Measurements from ENCODE around the gene HDGF. TPM values are rescaled to one million over a fixed set of nuclear protein-coding genes. Genes with fewer than 3 reads are reported as not detected.

HDGF gene
- total and polyA plus RNA-seq, 9 of the 15 experiments (the other 6 are each of a cell fraction or from before 2014, with no cell fraction given): 38.8 to 601 (median 400) TPM

DNA sequence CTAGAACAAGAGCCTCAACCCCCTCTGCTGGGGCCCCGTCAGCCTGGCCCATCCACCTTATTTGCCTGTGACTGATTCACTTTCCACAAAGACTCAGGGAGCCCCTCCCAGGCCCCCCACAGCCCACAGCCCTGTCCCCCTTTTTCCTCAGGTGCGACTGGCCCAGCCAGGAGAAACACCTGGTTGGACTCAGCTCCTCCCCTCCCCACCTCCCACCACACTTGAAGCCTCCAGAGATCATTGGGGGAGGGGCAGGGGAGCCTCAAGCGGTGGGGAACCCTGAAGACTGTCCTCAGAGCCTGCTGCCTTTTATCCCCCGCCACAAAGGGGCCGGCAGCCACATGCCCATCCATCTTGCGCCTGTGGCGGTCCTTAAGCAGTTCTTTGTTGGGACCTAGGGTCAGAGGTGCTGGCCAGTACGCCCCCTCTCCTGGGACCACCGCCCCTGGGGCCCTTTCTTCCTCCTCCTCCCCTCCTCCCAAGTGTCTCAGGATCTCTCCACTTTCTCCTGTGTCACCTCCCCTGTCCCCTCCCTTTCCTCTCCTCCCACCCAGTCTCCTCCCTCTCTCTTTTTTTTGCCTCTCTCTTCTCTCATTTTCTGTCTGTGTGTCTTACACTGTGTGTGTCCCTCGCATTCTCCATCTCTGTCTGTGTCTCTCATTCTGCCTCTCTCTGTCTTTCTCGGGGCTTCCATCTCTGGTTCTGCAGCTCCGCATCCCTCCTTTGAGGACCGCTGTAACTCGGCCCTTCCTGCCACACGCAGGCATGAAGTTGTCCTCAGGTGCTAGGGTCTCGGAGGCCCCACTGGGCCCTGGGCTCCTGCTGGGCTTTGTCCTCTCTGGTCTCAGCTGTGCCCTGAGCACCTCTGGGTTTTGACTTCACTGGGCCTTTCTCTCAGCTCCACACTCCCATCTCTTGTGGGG, 58.3 kb downstream of the HDGF start (continued):
- TF ChIP-seq SPI1 (IDR thresholded peaks at IDR 0.05; ENCODE audit: borderline replicate concordance, low read depth, low read length): no peak
- TF ChIP-seq, protein P1, sequence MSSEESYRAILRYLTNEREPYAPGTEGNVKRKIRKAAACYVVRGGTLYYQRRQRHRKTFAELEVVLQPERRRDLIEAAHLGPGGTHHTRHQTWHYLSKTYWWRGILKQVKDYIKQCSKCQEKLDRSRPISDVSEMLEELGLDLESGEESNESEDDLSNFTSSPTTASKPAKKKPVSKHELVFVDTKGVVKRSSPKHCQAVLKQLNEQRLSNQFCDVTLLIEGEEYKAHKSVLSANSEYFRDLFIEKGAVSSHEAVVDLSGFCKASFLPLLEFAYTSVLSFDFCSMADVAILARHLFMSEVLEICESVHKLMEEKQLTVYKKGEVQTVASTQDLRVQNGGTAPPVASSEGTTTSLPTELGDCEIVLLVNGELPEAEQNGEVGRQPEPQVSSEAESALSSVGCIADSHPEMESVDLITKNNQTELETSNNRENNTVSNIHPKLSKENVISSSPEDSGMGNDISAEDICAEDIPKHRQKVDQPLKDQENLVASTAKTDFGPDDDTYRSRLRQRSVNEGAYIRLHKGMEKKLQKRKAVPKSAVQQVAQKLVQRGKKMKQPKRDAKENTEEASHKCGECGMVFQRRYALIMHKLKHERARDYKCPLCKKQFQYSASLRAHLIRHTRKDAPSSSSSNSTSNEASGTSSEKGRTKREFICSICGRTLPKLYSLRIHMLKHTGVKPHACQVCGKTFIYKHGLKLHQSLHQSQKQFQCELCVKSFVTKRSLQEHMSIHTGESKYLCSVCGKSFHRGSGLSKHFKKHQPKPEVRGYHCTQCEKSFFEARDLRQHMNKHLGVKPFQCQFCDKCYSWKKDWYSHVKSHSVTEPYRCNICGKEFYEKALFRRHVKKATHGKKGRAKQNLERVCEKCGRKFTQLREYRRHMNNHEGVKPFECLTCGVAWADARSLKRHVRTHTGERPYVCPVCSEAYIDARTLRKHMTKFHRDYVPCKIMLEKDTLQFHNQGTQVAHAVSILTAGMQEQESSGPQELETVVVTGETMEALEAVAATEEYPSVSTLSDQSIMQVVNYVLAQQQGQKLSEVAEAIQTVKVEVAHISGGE (CRISPR knock-in tag; IDR thresholded peaks at IDR 0.05): no peak
- TF ChIP-seq U2AF1 (optimal IDR thresholded peaks at IDR 0.05; ENCODE audit: low read depth, low read length): no peak
- no peak for TF ChIP-seq MED1 (CRISPR knock-in tag; IDR thresholded peaks at IDR 0.05; ENCODE audit: borderline replicate concordance)
- no peak for TF ChIP-seq HSF4 (CRISPR knock-in tag; IDR thresholded peaks at IDR 0.05; ENCODE audit: borderline replicate concordance)
- no peak for TF ChIP-seq ZNF232 (CRISPR knock-in tag; IDR thresholded peaks at IDR 0.05)
- TF ChIP-seq FIP1L1 (IDR thresholded peaks at IDR 0.05; ENCODE audit: low read depth, low read length, poor library complexity, severe bottlenecking): no peak
- no peak for TF ChIP-seq PPARD (CRISPR knock-in tag; IDR thresholded peaks at IDR 0.05)
- peak; percentile 55; the same call in 1 of the 2 replicates for TF ChIP-seq EP400 (IDR thresholded peaks at IDR 0.05)
- no peak for TF ChIP-seq ILK (tag; IDR thresholded peaks at IDR 0.05; ENCODE audit: borderline replicate concordance, low read depth)
- TF ChIP-seq E2F3 (CRISPR knock-in tag; IDR thresholded peaks at IDR 0.05): no peak
- TF ChIP-seq, protein P2, sequence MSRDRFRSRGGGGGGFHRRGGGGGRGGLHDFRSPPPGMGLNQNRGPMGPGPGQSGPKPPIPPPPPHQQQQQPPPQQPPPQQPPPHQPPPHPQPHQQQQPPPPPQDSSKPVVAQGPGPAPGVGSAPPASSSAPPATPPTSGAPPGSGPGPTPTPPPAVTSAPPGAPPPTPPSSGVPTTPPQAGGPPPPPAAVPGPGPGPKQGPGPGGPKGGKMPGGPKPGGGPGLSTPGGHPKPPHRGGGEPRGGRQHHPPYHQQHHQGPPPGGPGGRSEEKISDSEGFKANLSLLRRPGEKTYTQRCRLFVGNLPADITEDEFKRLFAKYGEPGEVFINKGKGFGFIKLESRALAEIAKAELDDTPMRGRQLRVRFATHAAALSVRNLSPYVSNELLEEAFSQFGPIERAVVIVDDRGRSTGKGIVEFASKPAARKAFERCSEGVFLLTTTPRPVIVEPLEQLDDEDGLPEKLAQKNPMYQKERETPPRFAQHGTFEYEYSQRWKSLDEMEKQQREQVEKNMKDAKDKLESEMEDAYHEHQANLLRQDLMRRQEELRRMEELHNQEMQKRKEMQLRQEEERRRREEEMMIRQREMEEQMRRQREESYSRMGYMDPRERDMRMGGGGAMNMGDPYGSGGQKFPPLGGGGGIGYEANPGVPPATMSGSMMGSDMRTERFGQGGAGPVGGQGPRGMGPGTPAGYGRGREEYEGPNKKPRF (IDR thresholded peaks at IDR 0.05; ENCODE audit: low read depth, low read length): no peak
- no peak for TF ChIP-seq FOS (IDR thresholded peaks at IDR 0.05; ENCODE audit: extremely low read depth, insufficient read length)
- TF ChIP-seq GABPA (tag; conservative IDR thresholded peaks at IDR 0.05; ENCODE audit: low read depth): no peak
- TF ChIP-seq MXI1 (IDR thresholded peaks at IDR 0.05; ENCODE audit: low read depth, low read length): no peak
- TF ChIP-seq, protein P3, sequence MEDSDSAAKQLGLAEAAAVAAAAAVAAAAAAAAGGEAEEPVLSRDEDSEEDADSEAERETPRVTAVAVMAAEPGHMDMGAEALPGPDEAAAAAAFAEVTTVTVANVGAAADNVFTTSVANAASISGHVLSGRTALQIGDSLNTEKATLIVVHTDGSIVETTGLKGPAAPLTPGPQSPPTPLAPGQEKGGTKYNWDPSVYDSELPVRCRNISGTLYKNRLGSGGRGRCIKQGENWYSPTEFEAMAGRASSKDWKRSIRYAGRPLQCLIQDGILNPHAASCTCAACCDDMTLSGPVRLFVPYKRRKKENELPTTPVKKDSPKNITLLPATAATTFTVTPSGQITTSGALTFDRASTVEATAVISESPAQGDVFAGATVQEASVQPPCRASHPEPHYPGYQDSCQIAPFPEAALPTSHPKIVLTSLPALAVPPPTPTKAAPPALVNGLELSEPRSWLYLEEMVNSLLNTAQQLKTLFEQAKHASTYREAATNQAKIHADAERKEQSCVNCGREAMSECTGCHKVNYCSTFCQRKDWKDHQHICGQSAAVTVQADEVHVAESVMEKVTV (CRISPR knock-in tag; IDR thresholded peaks at IDR 0.05): no peak
- no peak for TF ChIP-seq RFX7 (CRISPR knock-in tag; IDR thresholded peaks at IDR 0.05)
- 0 out of 2 replicates have a peak, but pooled peaks have one; percentile 35 for TF ChIP-seq SMAD4 (CRISPR knock-in tag; conservative IDR thresholded peaks at IDR 0.05)
- no peak for TF ChIP-seq PHF21A (IDR thresholded peaks at IDR 0.05; ENCODE audit: borderline replicate concordance, low read depth)
- no peak for TF ChIP-seq KDM4B (IDR thresholded peaks at IDR 0.05; ENCODE audit: borderline replicate concordance in 2 of 2, low read depth in 1 of 2)

Measured in K562 (cell line).